Measurements from ENCODE around the gene ABCF1.
"Not testable (repeated sequence)": the region's sequence is repeated elsewhere in the genome, so short reads cannot be mapped to it uniquely, and the experiment has no call there.

ABCF1 gene

DNA sequence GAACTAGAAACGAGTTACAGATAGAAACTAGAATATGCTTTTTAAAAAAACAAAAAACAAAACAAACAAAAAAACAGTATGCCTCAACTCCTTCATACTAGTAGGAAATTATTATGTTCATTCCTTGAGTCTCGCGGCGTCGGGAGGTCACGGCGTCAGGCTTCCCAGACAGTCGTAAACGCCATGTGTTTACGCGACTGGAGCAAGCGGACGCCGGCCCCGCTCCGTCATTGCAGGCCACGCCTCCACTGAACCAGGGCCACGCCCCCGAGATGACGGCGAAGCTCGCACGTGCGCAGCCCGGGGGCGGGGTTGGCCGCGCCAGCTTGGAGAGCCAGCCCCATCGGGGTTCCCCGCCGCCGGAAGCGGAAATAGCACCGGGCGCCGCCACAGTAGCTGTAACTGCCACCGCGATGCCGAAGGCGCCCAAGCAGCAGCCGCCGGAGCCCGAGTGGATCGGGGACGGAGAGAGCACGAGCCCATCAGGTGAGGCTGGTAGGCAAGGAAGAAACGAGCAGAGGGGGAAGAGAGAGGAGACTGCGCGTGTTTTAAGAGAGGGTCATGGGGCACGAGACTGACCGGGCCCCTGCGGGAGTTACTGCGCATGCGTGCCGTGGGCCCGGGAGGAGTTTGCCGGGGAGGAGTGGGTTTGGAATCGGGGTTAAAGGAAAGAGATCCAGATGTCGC lies at the start of gene ABCF1:
Gene ABCF1, plus strand, starts transcription at position 368 of the 687 bp plus-strand sequence. Its CDS starts 46 bp downstream, at position 414.
- peak; percentile 100 for DNase-seq

- not testable (repeated sequence) for DNase-seq
Measured at GRCh38 chr6:30521952-30522351, 49.3 kb upstream of the ABCF1 start.

- DNase-seq: not testable (repeated sequence)
Measured at GRCh38 chr6:30526444-30526843, 44.8 kb upstream of the ABCF1 start.

DNA sequence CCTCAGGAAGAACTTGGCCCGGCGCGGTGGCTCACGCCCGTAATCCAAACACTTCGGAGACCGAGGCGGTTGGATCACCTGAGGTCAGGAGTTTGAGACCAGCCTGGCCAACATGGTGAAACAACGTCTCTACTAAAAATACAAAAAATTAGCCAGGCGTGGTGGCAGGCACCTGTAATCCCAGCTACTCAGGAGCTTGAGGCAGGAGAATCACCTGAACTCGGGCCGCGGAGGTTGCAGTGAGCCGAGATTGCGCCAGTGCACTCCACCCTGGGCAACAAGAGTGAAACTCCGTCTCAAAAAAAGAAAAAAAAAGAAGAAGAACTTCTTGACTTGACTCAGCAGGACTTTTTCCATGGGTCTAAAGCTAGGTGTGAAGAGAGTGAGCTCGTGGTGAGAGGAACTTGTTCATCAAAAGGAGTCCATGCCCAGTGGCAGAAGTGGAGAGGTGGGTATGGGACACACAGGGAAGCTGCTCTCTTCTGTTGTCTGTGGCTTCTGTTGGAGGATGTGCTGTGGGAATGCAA lies 41.8 kb upstream of the ABCF1 start:
- not testable (repeated sequence) for DNase-seq

GRCh38 chr6:30530014-30530413 lies 41.2 kb upstream of the ABCF1 start:
- DNase-seq: no peak

DNA sequence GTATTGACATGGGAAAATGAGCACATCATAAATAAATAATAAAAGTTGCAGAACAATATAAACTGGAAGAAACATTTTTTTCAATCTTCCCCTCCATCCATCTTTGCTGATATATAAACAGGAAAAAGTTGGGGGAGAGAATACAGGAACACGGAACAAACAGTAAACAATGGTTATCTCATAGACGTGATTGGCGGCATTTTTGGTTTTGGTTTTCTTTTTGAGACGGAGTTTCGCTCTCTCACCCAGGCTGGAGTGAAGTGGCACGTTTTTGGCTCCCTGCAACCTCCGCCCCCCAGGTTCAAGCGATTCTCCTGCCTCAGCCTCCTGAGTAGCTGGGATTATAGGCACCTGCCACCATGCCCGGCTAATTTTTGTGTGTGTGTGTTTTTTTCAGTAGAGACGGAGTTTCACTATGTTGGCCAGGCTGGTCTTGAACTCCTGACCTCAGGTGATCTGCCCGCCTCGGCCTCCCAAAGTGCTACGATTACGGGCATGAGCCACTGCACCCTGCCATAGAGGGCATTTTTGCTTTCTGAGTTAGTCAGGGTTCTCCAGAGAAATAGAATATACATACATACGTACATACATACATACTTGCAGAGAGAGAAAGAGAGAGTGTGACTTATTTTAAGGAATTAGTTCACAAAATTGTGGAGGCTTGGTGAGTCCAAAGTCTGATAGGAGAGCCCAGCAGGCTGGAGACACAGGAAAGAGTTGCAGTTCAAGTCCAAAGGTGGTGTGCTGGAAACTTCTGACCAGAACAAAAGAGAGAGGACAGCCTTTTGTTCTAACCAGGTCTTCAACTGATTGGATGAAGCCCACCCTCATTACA lies 37.6 kb upstream of the ABCF1 start:
- DNase-seq: no peak

- no peak for DNase-seq
Measured at GRCh38 chr6:30537931-30538330, 33.3 kb upstream of the ABCF1 start.

GRCh38 chr6:30541515-30542403 lies 29.5 kb upstream of the ABCF1 start:
- DNase-seq: peak; percentile 83

DNA sequence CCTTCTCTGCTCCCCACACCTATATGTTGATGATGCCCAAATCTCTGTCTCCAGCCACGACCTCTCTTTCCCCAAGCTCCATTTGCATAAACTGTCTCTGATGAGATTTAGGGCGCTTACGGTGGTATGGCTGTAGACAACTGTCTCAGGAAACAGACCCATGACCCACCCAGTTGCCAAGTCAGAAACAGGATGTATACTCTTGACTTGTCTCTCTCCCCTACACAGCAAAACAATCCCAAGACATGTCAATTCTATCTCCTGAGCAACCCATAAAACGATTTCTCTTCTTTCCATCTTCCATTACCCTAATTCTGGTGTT lies 28.9 kb upstream of the ABCF1 start:
- DNase-seq: no peak

DNA sequence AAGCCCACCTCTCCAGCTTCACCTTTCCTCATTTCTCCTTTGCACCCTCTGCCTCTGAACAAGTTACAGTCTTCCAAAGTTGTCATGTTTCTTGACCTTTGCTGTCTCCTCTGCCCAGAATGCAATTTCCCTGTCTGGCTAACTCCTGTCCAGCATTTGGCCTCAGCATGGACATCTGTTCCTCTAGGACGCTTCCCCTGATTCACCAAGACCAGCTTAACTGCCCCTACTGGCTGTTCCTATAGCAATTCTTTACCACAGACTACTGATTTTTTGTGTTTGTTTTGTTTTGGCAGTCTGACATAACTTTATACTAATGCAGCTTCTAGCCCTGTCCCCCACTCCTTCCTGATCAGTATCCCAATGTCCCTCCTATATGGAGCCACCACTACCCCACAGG lies 28.3 kb upstream of the ABCF1 start:
- no peak for DNase-seq

- no peak for DNase-seq
Measured at GRCh38 chr6:30543821-30544220, 27.4 kb upstream of the ABCF1 start.

GRCh38 chr6:30544666-30545272 lies 26.5 kb upstream of the ABCF1 start:
- no peak for DNase-seq

DNA sequence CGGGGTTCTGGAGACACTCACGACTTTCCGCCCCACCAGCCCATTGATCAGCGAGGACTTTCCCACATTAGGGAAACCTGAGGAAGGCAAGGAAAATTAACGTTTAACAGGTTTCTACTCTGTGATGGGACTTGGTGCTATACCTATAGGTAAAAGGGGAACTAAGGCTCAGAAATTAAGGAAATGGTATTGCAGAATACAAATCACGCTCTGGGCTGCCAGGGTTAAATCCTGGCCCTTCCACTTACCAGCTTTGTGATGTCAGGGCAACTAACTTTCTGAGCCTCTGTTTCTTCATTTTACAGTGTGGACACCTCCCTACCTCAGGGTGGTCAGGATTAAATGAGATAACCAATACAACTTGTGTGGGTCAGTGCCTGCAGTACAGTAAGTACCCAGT lies 23.8 kb upstream of the ABCF1 start:
- no peak for DNase-seq

DNA sequence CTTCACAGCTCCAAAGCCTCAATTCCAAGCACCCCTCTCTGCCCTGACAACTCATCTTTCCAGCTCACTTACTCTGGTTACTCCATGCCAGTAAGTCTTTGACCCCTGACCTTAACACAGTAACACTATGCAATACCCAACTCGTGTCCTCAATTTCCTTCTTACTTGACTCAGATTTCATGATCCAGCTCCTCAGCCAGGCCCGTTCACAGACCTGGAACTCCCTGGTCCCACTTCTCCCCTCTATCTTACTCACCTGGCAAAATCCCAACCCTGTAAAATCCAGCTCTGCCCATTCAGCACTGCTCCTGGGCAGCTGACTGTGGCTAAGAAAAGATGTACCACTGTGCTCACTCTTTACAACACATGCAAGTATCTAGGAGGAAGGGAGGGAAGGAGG lies 22.9 kb upstream of the ABCF1 start:
- no peak for DNase-seq

GRCh38 chr6:30554404-30554803 lies 16.8 kb upstream of the ABCF1 start:
- no peak for DNase-seq

DNA sequence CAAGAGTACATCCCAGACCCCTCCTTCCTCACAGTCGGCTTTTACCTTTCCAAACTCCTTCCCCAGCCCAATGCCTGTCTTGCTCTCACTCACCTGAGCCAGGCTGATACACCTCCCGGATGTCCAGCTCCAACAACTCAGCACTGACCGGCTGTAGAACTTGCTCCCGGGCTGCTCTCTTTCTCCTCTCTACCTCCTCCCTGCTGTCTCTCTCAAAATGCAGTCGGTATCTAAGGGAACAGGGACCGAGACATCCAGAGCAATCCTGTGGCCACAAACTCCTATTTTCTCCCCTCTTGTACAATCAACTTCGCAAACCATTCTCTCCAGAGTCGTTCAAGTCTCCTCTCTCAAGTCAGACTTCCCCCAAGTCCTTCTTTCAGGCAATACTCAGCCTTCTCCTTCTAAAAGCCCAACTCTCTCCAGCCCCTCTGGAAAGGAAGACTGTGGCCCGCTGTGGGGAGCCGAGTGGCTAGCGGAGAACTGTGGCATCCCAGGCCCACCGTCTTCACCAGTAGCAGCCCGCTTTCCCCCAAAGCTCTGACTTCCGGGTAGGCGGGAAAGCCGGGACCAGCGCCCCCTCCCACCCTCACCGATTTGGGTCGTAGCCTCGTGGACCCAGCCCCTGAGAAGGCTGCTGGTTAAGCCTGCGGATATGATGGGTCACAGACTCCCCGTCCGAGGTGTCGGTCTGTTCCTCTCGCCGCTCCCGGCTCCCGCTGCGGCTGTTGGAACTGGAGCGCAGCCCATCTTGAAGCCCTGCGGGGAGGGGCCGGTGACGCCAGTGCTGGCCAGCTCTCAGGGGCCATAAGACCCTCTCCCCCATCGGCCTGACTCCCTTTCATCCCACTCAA lies 16.1 kb upstream of the ABCF1 start:
- DNase-seq: no peak

DNA sequence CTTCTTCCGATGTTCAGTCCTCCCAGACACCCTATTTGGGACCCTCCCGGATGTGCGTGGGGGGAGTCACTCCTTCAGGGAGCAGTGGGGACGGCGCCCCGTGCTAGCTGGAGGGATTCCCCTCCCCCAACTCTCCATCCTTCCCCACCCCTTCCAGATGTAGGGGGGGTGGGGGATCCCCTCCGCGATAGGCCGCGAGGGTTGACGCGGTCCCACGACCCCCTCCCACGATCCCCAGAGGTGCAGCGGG lies 15.5 kb upstream of the ABCF1 start:
- DNase-seq: no peak

DNA sequence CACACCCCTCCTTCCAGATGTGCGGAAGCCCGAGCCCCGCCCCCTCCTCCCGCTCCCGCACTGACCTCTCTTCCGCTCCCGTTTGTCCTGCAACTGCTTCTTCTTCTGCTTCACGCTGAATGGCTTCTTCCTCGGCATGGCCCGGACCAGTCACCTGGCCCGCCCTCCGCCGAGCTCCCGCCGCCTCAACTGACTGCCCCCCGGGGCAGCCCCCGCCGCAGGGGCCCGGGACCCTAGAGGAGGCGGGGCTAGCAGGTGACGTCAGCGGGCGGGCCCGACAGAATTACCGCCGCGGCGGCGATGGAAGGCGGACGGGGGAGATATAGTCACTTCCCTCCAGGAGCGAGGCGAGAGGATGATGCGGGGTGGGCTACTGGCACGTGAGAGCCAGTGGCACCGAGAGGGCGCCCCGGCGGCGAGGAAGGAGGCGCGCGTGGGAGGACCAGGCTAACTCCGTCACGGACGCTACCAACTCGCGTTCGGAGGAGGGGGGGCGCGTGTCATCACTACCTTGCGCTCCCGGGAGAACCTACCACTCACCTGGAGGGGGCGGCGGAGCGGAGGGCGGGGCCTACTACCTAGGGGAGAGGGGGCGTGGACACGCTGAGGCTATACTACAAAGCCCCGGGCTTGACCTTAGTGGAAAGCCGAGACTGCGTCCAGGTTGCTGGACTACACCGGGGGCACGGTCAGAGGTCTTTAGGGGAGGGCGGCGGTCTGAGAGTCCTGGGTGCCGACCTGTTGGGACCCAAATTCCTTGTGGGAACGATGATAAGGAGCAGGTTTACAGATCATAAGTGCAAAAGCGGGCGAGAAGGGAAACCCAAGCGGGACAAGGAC lies 15.0 kb upstream of the ABCF1 start, which contains the start of gene GNL1:
Gene GNL1, minus strand, starts transcription at position 424 of the 840 bp plus-strand sequence. Its CDS starts 286 bp downstream, at position 138.
- DNase-seq: peak; percentile 99

GRCh38 chr6:30556906-30557682 lies 14.1 kb upstream of the ABCF1 start, which contains the start of gene PRR3:
Gene PRR3, plus strand, starts transcription at chr6:30557295. Its CDS starts 50 bp downstream, at chr6:30557345.
- no peak for DNase-seq

DNA sequence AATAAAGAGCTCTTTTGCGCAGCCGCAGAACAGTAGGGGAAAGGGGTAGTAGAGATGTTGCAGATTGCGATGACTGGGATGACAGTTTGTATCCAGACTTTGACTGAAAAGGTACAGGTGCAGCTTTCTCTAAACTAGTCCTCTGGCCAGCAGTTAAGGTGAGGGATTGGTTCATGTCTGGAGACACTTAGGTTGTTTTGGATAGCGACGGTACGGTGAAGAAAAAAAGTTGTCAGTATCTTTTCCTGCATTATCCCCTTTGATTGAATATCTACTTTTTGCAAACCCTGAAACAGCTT lies 13.6 kb upstream of the ABCF1 start:
- DNase-seq: no peak

Data from activated T-cell treated with anti-CD3 and anti-CD28 coated beads, Interleukin-2, amount 50 U/mL, for 1 hour (primary cell).